D721Med (cell line): ENCODE measurements around the gene RALGPS1.

Source experiments
- DNase-seq: peaks from one replicate; pipeline ENCODE4 v3.0.0; 2011; ENCODE audit warnings: low spot score; ENCODE audit not compliant: insufficient read length
- FAIRE-seq: peaks from 2 replicates; lab custom pipeline; 2011; peaks lifted over from hg19 to GRCh38; lab: Jason Lieb, UNC
- TF ChIP-seq, protein P1 (sequence below): IDR thresholded peaks from 2 replicates; pipeline ENCODE4 v1.5.1; 2012; ENCODE audit warnings: mild to moderate bottlenecking, control low read depth; ENCODE audit not compliant: insufficient read depth; ENCODE audit errors: missing control alignments

Gene RALGPS1

DNA sequence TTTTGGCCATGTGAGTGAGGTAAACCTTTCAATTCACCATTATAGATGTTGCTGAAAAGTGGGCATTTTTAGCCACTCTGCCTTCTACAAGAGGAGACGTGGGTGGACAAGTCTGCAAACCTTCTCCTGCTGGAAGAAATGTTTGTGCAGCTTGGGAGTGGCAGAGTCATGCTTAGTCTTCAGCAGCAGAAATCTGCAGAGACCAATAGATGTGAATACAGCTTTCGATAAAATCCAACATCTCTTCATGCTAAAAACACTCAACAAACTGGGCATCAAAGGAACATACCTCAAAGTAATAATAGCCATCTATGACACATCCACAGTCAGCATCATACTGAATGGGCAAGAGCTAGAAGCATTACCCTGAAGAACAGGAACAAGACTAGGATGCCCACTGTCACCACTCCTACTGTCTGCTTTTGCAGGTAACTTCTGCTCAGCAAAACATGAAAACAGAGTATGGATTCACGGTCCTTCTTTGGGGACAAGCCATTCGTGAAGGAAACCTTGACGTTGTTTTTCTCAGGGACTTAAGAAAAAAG, 91.3 kb downstream of the RALGPS1 start:
- FAIRE-seq = no peak
- no peak for DNase-seq
- TF ChIP-seq, protein P1, sequence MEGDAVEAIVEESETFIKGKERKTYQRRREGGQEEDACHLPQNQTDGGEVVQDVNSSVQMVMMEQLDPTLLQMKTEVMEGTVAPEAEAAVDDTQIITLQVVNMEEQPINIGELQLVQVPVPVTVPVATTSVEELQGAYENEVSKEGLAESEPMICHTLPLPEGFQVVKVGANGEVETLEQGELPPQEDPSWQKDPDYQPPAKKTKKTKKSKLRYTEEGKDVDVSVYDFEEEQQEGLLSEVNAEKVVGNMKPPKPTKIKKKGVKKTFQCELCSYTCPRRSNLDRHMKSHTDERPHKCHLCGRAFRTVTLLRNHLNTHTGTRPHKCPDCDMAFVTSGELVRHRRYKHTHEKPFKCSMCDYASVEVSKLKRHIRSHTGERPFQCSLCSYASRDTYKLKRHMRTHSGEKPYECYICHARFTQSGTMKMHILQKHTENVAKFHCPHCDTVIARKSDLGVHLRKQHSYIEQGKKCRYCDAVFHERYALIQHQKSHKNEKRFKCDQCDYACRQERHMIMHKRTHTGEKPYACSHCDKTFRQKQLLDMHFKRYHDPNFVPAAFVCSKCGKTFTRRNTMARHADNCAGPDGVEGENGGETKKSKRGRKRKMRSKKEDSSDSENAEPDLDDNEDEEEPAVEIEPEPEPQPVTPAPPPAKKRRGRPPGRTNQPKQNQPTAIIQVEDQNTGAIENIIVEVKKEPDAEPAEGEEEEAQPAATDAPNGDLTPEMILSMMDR = no peak

DNA sequence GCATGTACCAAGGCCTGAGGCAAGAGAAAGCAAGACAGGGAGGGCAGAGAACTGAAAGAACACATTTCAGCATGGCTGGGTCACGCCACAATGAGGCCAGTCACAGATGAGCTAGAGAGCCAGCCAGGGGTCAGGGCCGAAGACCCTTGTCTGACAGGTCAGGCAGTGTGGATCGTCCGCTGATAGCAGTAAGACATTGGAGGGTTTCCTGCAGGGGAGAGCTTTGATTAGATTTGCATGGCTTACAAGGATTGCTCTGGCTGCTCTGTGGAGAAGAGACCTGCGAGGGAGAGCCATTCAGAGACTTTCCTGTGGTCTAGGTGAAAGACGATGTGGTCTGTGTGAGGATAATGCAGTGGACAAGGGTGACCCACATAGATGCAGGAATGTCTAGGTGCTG, 93.1 kb downstream of the RALGPS1 start:
- FAIRE-seq (no peak), DNase-seq (no peak)

GRCh38 chr9:127008076-127008475, 93.5 kb downstream of the RALGPS1 start:
- no peak for FAIRE-seq
- TF ChIP-seq, protein P1 = no peak

More for the DNA sequence above, 93.1 kb downstream of the RALGPS1 start:
- TF ChIP-seq, protein P1 = no peak

GRCh38 chr9:127011772-127012171, 97.2 kb downstream of the RALGPS1 start:
- FAIRE-seq (no peak), DNase-seq (no peak)
- TF ChIP-seq, protein P1 = no peak

More at GRCh38 chr9:127008076-127008475, 93.5 kb downstream of the RALGPS1 start:
- DNase-seq = no peak

- DNase-seq = no peak
- TF ChIP-seq, protein P1 = no peak
- no peak for FAIRE-seq
Measured at GRCh38 chr9:127012250-127012649, 97.7 kb downstream of the RALGPS1 start.

GRCh38 chr9:127013597-127013996, 99.0 kb downstream of the RALGPS1 start:
- DNase-seq = no peak
- no peak for FAIRE-seq
- TF ChIP-seq, protein P1 = no peak

DNA sequence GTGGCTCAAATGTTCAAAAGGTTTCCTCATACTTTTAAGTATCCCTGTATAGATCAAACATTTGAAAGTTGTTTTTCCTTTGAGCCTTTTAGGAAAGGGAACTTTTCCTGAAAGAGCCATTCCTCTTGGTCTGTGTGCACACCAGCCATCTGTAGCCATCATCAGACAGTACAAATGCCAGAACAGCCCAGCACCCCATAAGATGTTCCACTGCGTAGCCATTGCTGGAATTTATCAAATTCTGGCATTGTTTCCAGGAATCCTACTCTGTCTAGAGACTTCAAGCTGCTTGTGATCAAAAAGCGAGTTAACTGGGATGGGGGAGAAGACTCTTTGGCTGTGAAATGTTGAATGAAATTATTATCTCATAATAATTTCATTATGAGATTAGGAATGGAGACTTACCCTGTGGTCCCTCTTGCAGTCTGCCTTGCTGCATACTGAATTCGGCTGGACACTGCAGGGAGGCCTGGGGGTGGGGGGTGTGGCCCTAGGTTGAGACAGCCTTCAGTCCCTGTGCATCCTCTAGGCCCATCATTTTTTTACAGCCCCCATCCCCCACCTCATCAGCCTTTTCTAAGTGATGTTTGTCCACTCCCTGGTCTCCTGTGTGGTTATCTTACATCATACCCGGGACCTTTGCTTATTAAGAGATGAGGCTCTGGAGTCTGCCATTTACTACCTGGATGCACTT, 99.8 kb downstream of the RALGPS1 start:
- TF ChIP-seq, protein P1 = no peak
- no peak for FAIRE-seq
- DNase-seq = no peak
